Sigmoid colon (tissue), 4 donors: ENCODE measurements around the gene NT5DC3.

Source experiments
- CTCF ChIP-seq, 4 experiments: fragments of 450-650 bp in 3 of 4; fragments of 200-600 bp in 1 of 4; IDR thresholded peaks; one replicate each; pipeline ENCODE4 v1.5.1; 2016 to 2019; ENCODE audit warnings: antibody characterized with exemption in 4 of 4, mild to moderate bottlenecking in 3 of 4, moderate library complexity in 2 of 4
- EP300 ChIP-seq, 4 donors: sonication (generic); formaldehyde crosslinking; IDR thresholded peaks; one replicate each; pipeline ENCODE4 v1.6.1; 2017; ENCODE audit warnings: antibody characterized with exemption in 4 of 4
- POLR2A ChIP-seq, 2 donors: fragments of 450-650 bp; IDR thresholded peaks; one replicate each; pipeline ENCODE4 v1.6.1; 2016; ENCODE audit warnings: antibody characterized with exemption in 2 of 2, mild to moderate bottlenecking in 2 of 2, moderate library complexity in 2 of 2

GRCh38 chr12:103838254-103838914, 2.6 kb downstream of the NT5DC3 start:
- TF ChIP-seq POLR2A (IDR thresholded peaks at IDR 0.05) (no peak), CTCF (IDR thresholded peaks at IDR 0.05) (no peak), EP300 (IDR thresholded peaks at IDR 0.05) (no peak)
